ENCODE data around the gene TMEM256.
"Not testable (repeated sequence)": the region's sequence is repeated elsewhere in the genome, so short reads cannot be mapped to it uniquely, and the experiment has no call there.

Gene TMEM256

GRCh38 chr17:7367918-7368598, 35.8 kb downstream of the TMEM256 start:
- DNase-seq (ENCODE audit: insufficient read length, low spot score) = no peak
- no peak for FAIRE-seq
- TF ChIP-seq CTCF (IDR thresholded peaks at IDR 0.05; ENCODE audit: insufficient read depth, missing control alignments) = no peak

- no peak for FAIRE-seq
- no peak for TF ChIP-seq CTCF (IDR thresholded peaks at IDR 0.05; ENCODE audit: insufficient read depth, missing control alignments)
- no peak for DNase-seq (ENCODE audit: insufficient read length, low spot score)
Measured at GRCh38 chr17:7367083-7367482, 36.8 kb downstream of the TMEM256 start.

GRCh38 chr17:7365963-7366362, 37.9 kb downstream of the TMEM256 start:
- FAIRE-seq = peak; percentile 70
- not testable (repeated sequence) for DNase-seq (ENCODE audit: insufficient read length, low spot score)

- FAIRE-seq (no peak), DNase-seq (ENCODE audit: insufficient read length, low spot score) (no peak)
- TF ChIP-seq CTCF (IDR thresholded peaks at IDR 0.05; ENCODE audit: insufficient read depth, missing control alignments) = no peak
Measured at GRCh38 chr17:7363311-7363710, 40.6 kb downstream of the TMEM256 start.

- no peak for TF ChIP-seq CTCF (IDR thresholded peaks at IDR 0.05; ENCODE audit: insufficient read depth, missing control alignments)
- FAIRE-seq (no peak), DNase-seq (ENCODE audit: insufficient read length, low spot score) (no peak)
Measured at GRCh38 chr17:7361906-7362305, 42.0 kb downstream of the TMEM256 start.

GRCh38 chr17:7357381-7357780, 46.5 kb downstream of the TMEM256 start:
- TF ChIP-seq CTCF (IDR thresholded peaks at IDR 0.05; ENCODE audit: insufficient read depth, missing control alignments) = no peak
- FAIRE-seq (no peak), DNase-seq (ENCODE audit: insufficient read length, low spot score) (no peak)

- DNase-seq (ENCODE audit: insufficient read length, low spot score) (no peak), FAIRE-seq (no peak)
- no peak for TF ChIP-seq CTCF (IDR thresholded peaks at IDR 0.05; ENCODE audit: insufficient read depth, missing control alignments)
Measured at GRCh38 chr17:7356756-7357155, 47.1 kb downstream of the TMEM256 start.
